Left lung (tissue), 10 donors: ENCODE data around the gene TDRKH. TPM values are rescaled to one million over a fixed set of nuclear protein-coding genes. Genes with fewer than 3 reads are reported as not detected.

Source experiments
- ATAC-seq: fragments of 200-7000 bp; cut with Tn5 transposase; one replicate; pipeline ENCODE4 v1.9.1; 2020; ENCODE audit warnings: moderate library complexity
- DNase-seq, 4 donors: peaks; one replicate each; pipeline ENCODE4 v3.0.0-alpha.2; 2013 to 2020
- H3K27ac ChIP-seq, 2 donors: fragments of 200-600 bp; sonication (generic) in 1 of 2; one replicate each; pipeline versions ENCODE4 v1.5.0 to v1.8.0; 2020 to 2021
- H3K27me3 ChIP-seq, 2 donors: fragments of 200-600 bp; sonication (generic) in 1 of 2; one replicate each; pipeline versions ENCODE4 v1.5.0 to v1.8.0; 2020 to 2021
- H3K36me3 ChIP-seq, 2 donors: fragments of 200-600 bp; sonication (generic) in 1 of 2; one replicate each; pipeline versions ENCODE4 v1.5.0 to v1.8.0; 2020 to 2021
- H3K4me1 ChIP-seq, 2 donors: fragments of 200-600 bp; one replicate each; pipeline ENCODE4 v1.8.0; 2021
- H3K4me3 ChIP-seq, 2 donors: fragments of 200-600 bp; sonication (generic) in 1 of 2; one replicate each; pipeline versions ENCODE4 v1.5.0 to v1.8.0; 2020 to 2021; ENCODE audit warnings: mild to moderate bottlenecking in 1 of 2
- H3K9me3 ChIP-seq, 2 donors: fragments of 200-600 bp; sonication (generic) in 1 of 2; one replicate each; pipeline versions ENCODE4 v1.5.0 to v1.8.0; 2020 to 2021
- intact Hi-C, 2 donors: fragments of 100-400 bp; cut with DNase I; formaldehyde crosslinking; loops; one replicate each; pipeline versions ENCODE4 v1.11.2 to v1.14.2; 2022
- polyA plus RNA-seq, 6 donors: library from polyadenylated mRNA; unstranded; fragments of 120-200 nt; gene quantifications; one replicate each; pipeline ENCODE4 v1.2.1, GENCODE V29; 2013; ENCODE audit not compliant: insufficient read length in 6 of 6
- total RNA-seq, 2 donors: library from RNA; stranded (reverse); fragmentation: NEBNext Ultra II Directional; extraction: Animal tissue kit (Norgen Biotek cat#: 25700); gene quantifications; one replicate each; pipeline ENCODE4 v1.2.1, GENCODE V29; 2021
- TF ChIP-seq, protein P1 (sequence below), 2 donors: fragments of 200-600 bp; sonication (generic) in 1 of 2; IDR thresholded peaks; one replicate each; pipeline versions ENCODE4 v1.5.0 to v1.8.0; 2021; ENCODE audit warnings: antibody characterized with exemption in 2 of 2
- donor health status: DM: no; HTN: yes; CAD: no.
- donor health status: DM: no; HTN: no; CAD: no.

Gene TDRKH
- total and polyA plus RNA-seq, 8 donors: 10.5 to 13.3 (median 11.7) TPM

DNA sequence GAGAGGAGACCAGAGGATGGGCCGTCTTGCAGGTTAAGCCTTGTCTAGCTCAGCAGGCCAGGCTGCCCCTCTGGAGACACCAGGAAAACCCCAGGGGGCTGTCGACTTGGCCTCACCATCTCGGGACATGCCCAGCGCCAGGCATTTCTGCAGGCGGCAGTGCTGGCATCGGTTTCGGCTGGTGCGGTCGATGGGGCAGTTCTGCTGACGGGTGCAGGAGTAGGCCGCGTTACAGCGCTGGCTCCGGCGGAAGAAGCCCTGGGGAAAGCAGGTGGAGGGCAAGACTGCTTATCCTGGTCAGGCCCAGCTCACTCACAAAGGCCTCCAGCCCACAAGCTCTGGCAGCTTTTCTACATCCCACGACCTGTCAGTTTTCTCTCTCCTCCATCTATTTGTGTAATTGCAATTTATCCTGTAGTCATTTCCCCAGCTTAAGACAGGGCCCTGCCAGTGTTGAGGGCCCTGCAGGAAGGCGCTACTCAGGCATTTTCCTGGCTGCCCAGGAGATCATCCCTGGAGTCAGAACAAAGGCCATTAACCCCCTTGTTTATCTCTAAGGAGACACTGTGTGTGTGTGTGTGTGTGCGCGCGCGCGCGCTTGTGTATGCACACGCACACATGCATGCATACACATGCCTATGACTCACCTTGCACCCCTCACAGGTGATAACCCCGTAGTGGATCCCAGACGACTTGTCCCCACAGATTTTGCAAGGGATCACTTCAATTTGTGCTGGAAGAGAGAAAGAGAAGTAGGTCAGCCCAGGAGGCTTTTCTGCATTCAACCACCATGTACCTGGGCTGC is 26.4 kb upstream of the TDRKH start:
- no peak overlapping the region for H3K27ac ChIP-seq
- TF ChIP-seq, protein P1, sequence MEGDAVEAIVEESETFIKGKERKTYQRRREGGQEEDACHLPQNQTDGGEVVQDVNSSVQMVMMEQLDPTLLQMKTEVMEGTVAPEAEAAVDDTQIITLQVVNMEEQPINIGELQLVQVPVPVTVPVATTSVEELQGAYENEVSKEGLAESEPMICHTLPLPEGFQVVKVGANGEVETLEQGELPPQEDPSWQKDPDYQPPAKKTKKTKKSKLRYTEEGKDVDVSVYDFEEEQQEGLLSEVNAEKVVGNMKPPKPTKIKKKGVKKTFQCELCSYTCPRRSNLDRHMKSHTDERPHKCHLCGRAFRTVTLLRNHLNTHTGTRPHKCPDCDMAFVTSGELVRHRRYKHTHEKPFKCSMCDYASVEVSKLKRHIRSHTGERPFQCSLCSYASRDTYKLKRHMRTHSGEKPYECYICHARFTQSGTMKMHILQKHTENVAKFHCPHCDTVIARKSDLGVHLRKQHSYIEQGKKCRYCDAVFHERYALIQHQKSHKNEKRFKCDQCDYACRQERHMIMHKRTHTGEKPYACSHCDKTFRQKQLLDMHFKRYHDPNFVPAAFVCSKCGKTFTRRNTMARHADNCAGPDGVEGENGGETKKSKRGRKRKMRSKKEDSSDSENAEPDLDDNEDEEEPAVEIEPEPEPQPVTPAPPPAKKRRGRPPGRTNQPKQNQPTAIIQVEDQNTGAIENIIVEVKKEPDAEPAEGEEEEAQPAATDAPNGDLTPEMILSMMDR (IDR thresholded peaks at IDR 0.05): no peak
- DNase-seq (no peak), ATAC-seq (no peak)
- H3K36me3 ChIP-seq: no peaks in the 10 kb centered on the region
- H3K9me3 ChIP-seq: no peaks in the 10 kb centered on the region
- no peak overlapping the region for H3K4me3 ChIP-seq
- intact Hi-C loops: no loop called here
- H3K4me1 ChIP-seq: peaks cover 0 to 8% of the 10 kb centered on the region in 2 donors
- no peaks in the 10 kb centered on the region for H3K27me3 ChIP-seq

DNA sequence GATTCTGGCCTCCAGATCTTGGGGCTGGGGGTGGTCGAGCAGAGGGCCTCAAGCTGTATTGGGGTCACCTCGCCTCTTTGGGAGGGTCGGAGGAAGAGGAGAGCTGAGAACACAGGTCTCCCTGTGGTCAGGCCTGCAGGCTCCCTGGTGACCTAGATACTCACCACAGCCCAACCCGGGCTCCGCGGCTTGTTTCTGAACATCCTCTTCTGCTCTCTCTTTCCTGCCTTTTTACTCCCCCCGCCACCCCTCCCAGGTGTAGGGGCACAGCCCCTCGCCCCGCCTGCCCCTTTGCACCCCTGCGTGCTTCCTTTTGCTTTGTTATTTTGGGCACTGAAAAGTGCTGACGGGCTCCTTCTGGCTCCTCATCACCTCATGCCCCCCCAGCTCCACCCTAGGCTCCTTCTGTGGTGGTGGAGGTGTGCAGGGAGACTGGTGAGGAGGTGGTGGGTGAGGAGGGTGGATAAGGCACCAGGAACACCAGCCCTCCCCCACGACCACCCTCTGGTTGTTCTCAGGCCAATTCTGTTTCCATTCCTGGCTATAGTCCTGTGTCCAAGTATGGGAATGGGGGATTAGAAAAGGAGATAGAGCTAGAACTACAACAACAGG is 25.5 kb upstream of the TDRKH start:
- H3K9me3 ChIP-seq: no peaks in the 10 kb centered on the region
- H3K36me3 ChIP-seq: no peaks in the 10 kb centered on the region
- DNase-seq: no peak
- no peaks in the 10 kb centered on the region for H3K27me3 ChIP-seq
- intact Hi-C loops: no loop called here
- no peak for ATAC-seq
- no peak overlapping the region for H3K4me3 ChIP-seq
- TF ChIP-seq, protein P1 (IDR thresholded peaks at IDR 0.05): no peak
- peaks cover 0 to 8% of the 10 kb centered on the region in 2 donors for H3K4me1 ChIP-seq
- no peak overlapping the region for H3K27ac ChIP-seq

DNA sequence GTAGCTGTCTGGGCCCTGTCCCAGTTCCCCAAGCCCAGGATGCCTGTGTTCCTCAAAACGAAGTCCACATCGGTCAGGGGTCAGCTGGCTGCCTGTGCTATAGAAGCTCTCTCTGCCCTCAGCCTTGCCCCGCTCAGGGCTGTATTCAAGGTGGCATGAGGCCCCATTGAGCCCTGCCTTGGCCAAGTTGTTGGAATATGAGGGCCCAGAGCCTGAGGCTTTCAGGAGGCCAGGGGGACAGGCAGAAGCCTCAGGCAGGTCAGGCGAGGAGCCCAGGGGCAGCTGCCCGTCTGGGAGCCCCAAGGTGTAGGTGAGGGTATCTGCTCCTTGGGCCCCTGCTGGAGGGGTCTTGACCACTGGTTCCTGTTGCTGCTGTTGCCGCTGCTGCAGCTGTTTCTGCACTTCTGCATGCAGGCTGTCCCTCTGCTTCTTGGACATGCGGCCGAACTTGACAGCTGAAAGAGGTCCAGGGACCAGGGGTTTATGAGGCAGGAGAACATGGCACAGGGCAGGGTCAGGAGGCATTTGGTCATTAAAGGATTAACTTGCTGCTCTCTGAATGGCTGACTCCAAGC is 24.8 kb upstream of the TDRKH start:
- DNase-seq (no peak), ATAC-seq (no peak)
- Histone ChIP-seq H3K9me3 (no peaks in the 10 kb centered on the region), H3K27ac (no peak overlapping the region), H3K36me3 (no peaks in the 10 kb centered on the region), H3K4me3 (no peak overlapping the region), H3K4me1 (peaks cover 0 to 4% of the 10 kb centered on the region in 2 donors), H3K27me3 (no peaks in the 10 kb centered on the region)
- TF ChIP-seq, protein P1 (IDR thresholded peaks at IDR 0.05): no peak
- intact Hi-C loops: no loop called here

DNA sequence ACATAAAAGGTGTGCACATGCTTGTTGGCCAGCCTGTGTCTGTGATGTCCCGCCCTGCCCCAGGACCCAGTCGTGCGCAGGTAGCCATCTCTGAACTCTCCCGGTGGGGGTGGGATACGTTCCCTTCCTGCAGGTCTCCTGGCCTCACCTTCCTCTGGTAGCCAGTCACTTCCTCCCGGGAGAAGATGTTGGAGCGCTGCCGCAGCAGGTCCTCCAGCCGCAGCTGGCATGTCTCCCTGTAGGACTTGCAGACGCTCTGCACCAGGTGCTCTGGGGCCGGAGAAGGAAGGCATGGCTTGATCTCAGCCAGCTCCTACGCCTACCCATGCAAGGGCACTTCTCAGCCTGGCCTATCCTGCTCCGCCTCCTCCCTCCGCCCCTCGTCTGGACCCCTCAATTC is 24.1 kb upstream of the TDRKH start:
- H3K4me3 ChIP-seq: no peak overlapping the region
- ATAC-seq (no peak), DNase-seq (no peak)
- no peaks in the 10 kb centered on the region for H3K27me3 ChIP-seq
- intact Hi-C loops: no loop called here
- no peaks in the 10 kb centered on the region for H3K36me3 ChIP-seq
- TF ChIP-seq, protein P1 (IDR thresholded peaks at IDR 0.05): no peak
- no peak overlapping the region for H3K27ac ChIP-seq
- peaks cover 0 to 4% of the 10 kb centered on the region in 2 donors for H3K4me1 ChIP-seq
- no peaks in the 10 kb centered on the region for H3K9me3 ChIP-seq

DNA sequence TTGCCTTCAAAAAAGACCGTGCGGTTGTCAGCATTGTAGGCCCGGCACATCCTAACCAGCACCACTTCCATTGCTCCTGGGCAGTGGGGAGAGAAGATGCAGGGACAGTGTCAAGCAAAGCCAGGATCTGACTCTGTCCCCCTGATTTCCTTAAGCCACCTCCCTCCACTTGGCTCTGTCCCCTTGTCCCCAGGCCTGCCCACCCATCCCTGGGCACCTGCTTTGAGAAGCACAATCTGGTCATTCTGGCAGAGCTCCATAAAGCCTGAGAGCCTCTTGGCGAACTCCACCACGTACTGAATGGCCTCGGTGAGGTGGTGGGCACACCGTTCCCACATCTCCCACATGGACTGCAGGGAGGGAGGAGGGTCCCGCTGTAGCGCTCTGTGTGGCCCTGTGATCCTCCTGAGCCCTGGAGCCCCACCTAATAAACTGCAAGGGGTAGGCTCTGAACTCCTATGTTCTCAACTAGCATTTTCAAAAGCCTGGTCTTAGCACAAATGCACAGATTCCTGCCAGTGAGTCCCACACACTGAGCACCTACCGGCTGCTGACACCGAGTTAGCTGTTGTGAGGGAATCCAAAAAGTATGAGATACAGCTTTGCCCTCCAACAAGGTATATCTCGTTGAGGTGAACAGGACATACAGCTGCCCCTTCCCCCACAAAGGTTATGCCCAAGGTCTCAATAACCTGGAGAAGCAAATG is 23.1 kb upstream of the TDRKH start:
- no peak overlapping the region for H3K4me3 ChIP-seq
- no peaks in the 10 kb centered on the region for H3K36me3 ChIP-seq
- TF ChIP-seq, protein P1 (IDR thresholded peaks at IDR 0.05): no peak
- no peaks in the 10 kb centered on the region for H3K9me3 ChIP-seq
- intact Hi-C loops: no loop called here
- H3K27me3 ChIP-seq: no peaks in the 10 kb centered on the region
- no peak for ATAC-seq
- peaks cover 0 to 4% of the 10 kb centered on the region in 2 donors for H3K4me1 ChIP-seq
- DNase-seq: no peak
- H3K27ac ChIP-seq: no peak overlapping the region
